SK-N-SH treated with all-trans-retinoic acid at 6 μM for 48 hours (cell line): ENCODE data around the gene IL26.

Experiments used
- ARNTL ChIP-seq: fragments of 450-650 bp; formaldehyde crosslinking; IDR thresholded peaks from 2 replicates; pipeline ENCODE4 v1.5.0; 2020; ENCODE audit warnings: low read depth, mild to moderate bottlenecking, moderate library complexity, borderline replicate concordance
- BACH2 ChIP-seq: fragments of 250-450 bp; sonication (Bioruptor Pico); IDR thresholded peaks from 2 replicates; pipeline ENCODE4 v1.9.0; 2021; ENCODE audit warnings: mild to moderate bottlenecking, borderline replicate concordance
- RARB ChIP-seq: fragments of 250-450 bp; sonication (Bioruptor Pico); IDR thresholded peaks from 2 replicates; pipeline ENCODE4 v1.8.0; 2021; ENCODE audit warnings: mild to moderate bottlenecking, moderate library complexity
- TOX ChIP-seq: fragments of 250-450 bp; sonication (Bioruptor Pico); IDR thresholded peaks from 2 replicates; pipeline ENCODE4 v1.8.0; 2021; ENCODE audit warnings: mild to moderate bottlenecking, moderate library complexity, borderline replicate concordance
- ZFP30 ChIP-seq: fragments of 450-650 bp; formaldehyde crosslinking; IDR thresholded peaks from 2 replicates; pipeline ENCODE4 v1.5.0; 2022; ENCODE audit warnings: mild to moderate bottlenecking, moderate library complexity
- ZNF565 ChIP-seq: fragments of 450-650 bp; formaldehyde crosslinking; conservative IDR thresholded peaks from 2 replicates; pipeline ENCODE4 v1.5.0; 2020; ENCODE audit warnings: low read depth, mild to moderate bottlenecking, moderate library complexity
- TF ChIP-seq, protein P1 (sequence below): fragments of 250-450 bp; sonication (Bioruptor Pico); IDR thresholded peaks from 2 replicates; pipeline ENCODE4 v1.8.0; 2020; ENCODE audit warnings: mild to moderate bottlenecking, moderate library complexity, borderline replicate concordance

- TF ChIP-seq RARB (CRISPR knock-in tag) (no peak), ZNF565 (no peak), BACH2 (no peak), ARNTL (CRISPR knock-in tag) (no peak), TOX (no peak), ZFP30 (CRISPR knock-in tag) (no peak)
- TF ChIP-seq, protein P1, sequence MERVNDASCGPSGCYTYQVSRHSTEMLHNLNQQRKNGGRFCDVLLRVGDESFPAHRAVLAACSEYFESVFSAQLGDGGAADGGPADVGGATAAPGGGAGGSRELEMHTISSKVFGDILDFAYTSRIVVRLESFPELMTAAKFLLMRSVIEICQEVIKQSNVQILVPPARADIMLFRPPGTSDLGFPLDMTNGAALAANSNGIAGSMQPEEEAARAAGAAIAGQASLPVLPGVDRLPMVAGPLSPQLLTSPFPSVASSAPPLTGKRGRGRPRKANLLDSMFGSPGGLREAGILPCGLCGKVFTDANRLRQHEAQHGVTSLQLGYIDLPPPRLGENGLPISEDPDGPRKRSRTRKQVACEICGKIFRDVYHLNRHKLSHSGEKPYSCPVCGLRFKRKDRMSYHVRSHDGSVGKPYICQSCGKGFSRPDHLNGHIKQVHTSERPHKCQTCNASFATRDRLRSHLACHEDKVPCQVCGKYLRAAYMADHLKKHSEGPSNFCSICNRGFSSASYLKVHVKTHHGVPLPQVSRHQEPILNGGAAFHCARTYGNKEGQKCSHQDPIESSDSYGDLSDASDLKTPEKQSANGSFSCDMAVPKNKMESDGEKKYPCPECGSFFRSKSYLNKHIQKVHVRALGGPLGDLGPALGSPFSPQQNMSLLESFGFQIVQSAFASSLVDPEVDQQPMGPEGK (CRISPR knock-in tag): no peak
These were observed 2.4 kb downstream of the IL26 start for GRCh38 chr12:68223067-68223747.
